ENCODE data around the gene RAC2. TPM values are rescaled to one million over a fixed set of nuclear protein-coding genes. Genes with fewer than 3 reads are reported as not detected.

Gene RAC2
- total RNA-seq, 1 experiment from 2014 or later, result 90.5 TPM

DNA sequence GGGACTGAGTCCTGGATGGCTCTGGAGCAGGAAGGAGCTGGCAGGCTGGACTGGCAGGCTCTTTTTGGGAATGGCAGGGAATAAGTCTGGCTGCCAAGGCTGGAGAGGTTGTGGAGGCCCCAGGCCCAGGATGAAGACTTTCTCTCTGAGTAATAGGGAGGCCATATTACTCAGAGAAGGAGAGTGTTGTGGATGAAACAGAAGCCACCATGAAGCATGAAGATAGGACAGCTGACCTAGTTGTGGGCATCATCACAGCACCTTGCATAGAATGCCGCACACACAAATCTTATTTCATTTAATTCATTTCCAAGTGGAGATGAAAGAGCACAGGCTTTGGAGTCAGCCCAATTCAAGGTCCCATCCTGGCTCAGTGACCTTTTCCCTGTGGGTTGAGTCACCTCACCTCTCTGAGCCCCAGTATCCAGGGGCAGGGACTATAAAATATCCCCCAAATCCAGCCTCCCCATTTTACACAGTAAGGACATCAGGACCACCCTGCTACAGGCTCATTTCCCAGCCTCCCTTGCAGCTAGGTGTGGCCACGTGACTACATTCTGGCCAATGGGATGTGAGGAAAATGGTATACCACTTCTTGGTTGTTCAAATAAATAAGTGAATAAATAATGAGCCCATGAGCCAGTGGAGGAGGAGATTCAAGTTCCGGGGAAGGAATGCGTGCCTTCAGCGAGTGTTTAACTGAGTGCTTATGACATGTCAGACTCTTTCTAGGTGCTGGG, 47.7 kb upstream of the RAC2 start:
- H2AFZ ChIP-seq, result no peak overlapping the region
- H3K27me3 ChIP-seq (ENCODE audit: insufficient read depth, low read depth), result 0 out of 2 replicates have a peak, but pooled peaks cover 4% of the 10 kb centered on the region
- H3K27ac ChIP-seq, result no peak overlapping the region
- no peaks in the 10 kb centered on the region for H4K20me1 ChIP-seq (ENCODE audit: insufficient read depth)
- DNase-seq, result no peak
- no peaks in the 10 kb centered on the region for H3F3A ChIP-seq (ENCODE audit: insufficient read depth, low read depth)
- no peak overlapping the region for H3K4me3 ChIP-seq
- no peaks in the 10 kb centered on the region for H3K9me2 ChIP-seq (ENCODE audit: insufficient read depth)
- no peak for TF ChIP-seq EZH2 (IDR thresholded peaks at IDR 0.05; ENCODE audit: low read depth)
- TF ChIP-seq, protein P1, sequence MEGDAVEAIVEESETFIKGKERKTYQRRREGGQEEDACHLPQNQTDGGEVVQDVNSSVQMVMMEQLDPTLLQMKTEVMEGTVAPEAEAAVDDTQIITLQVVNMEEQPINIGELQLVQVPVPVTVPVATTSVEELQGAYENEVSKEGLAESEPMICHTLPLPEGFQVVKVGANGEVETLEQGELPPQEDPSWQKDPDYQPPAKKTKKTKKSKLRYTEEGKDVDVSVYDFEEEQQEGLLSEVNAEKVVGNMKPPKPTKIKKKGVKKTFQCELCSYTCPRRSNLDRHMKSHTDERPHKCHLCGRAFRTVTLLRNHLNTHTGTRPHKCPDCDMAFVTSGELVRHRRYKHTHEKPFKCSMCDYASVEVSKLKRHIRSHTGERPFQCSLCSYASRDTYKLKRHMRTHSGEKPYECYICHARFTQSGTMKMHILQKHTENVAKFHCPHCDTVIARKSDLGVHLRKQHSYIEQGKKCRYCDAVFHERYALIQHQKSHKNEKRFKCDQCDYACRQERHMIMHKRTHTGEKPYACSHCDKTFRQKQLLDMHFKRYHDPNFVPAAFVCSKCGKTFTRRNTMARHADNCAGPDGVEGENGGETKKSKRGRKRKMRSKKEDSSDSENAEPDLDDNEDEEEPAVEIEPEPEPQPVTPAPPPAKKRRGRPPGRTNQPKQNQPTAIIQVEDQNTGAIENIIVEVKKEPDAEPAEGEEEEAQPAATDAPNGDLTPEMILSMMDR (conservative IDR thresholded peaks at IDR 0.05), result no peak
- H3K9me3 ChIP-seq (ENCODE audit: insufficient read depth, low read depth), result no peaks in the 10 kb centered on the region
- CTCF ChIA-PET, result no interaction called here
- 0 out of 2 replicates have a peak, but pooled peaks cover 6% of the 10 kb centered on the region for H3K4me1 ChIP-seq (replicated peaks; ENCODE audit: insufficient read depth)
- no peaks in the 10 kb centered on the region for H3K36me3 ChIP-seq (ENCODE audit: low read depth)
- no peak overlapping the region for H3K4me2 ChIP-seq
- no TSS peak for BruUV-seq (replicated peaks)
- POLR2A ChIA-PET (ENCODE audit: unreplicated experiment), result interaction anchor here (0.5 kb wide), 1 partner anchor 596 kb away, joined by 4 read pairs; no protein-coding TSS in a partner anchor
- no peaks in the 10 kb centered on the region for H3K79me2 ChIP-seq (ENCODE audit: low read depth)
- intact Hi-C loops (cut with micrococcal nuclease; ENCODE audit: unreplicated experiment), result no loop called here

GRCh38 chr22:37290737-37291136, 46.7 kb upstream of the RAC2 start:
- Histone ChIP-seq H3K27me3 (ENCODE audit: insufficient read depth, low read depth) (peaks cover 14% of the 10 kb centered on the region; the same call in 1 of the 2 replicates), H4K20me1 (ENCODE audit: insufficient read depth) (no peaks in the 10 kb centered on the region), H2AFZ (no peak overlapping the region), H3K4me3 (no peak overlapping the region), H3K4me2 (no peak overlapping the region), H3K9me2 (ENCODE audit: insufficient read depth) (no peaks in the 10 kb centered on the region), H3K27ac (no peak overlapping the region), H3K79me2 (ENCODE audit: low read depth) (no peaks in the 10 kb centered on the region), H3F3A (ENCODE audit: insufficient read depth, low read depth) (no peaks in the 10 kb centered on the region), H3K36me3 (ENCODE audit: low read depth) (no peaks in the 10 kb centered on the region), H3K4me1 (replicated peaks; ENCODE audit: insufficient read depth) (0 out of 2 replicates have a peak, but pooled peaks cover 6% of the 10 kb centered on the region), H3K9me3 (ENCODE audit: insufficient read depth, low read depth) (no peaks in the 10 kb centered on the region)
- TF ChIP-seq EZH2 (IDR thresholded peaks at IDR 0.05; ENCODE audit: low read depth), result no peak
- TF ChIP-seq, protein P1 (conservative IDR thresholded peaks at IDR 0.05), result no peak
- intact Hi-C loops (cut with micrococcal nuclease; ENCODE audit: unreplicated experiment), result no loop called here
- no TSS peak for BruUV-seq (replicated peaks)
- POLR2A ChIA-PET (ENCODE audit: unreplicated experiment), result interaction anchor here (0.5 kb wide), 1 partner anchor 597 kb away, joined by 4 read pairs; no protein-coding TSS in a partner anchor
- CTCF ChIA-PET, result no interaction called here
- DNase-seq, result no peak

- TF ChIP-seq, protein P1 (conservative IDR thresholded peaks at IDR 0.05), result no peak
- TF ChIP-seq EZH2 (IDR thresholded peaks at IDR 0.05; ENCODE audit: low read depth), result no peak
- no peak for DNase-seq
- no peaks in the 10 kb centered on the region for H3K4me1 ChIP-seq (replicated peaks; ENCODE audit: insufficient read depth)
- no peaks in the 10 kb centered on the region for H3K79me2 ChIP-seq (ENCODE audit: low read depth)
- POLR2A ChIA-PET (ENCODE audit: unreplicated experiment), result no interaction called here
- no TSS peak for BruUV-seq (replicated peaks)
- H3K4me2 ChIP-seq, result no peak overlapping the region
- H3K36me3 ChIP-seq (ENCODE audit: low read depth), result no peaks in the 10 kb centered on the region
- H3K4me3 ChIP-seq, result no peak overlapping the region
- CTCF ChIA-PET, result interaction anchor here (0.6 kb wide), 1 partner anchor 46 kb away, joined by 3 read pairs; no protein-coding TSS in a partner anchor
- H3K9me2 ChIP-seq (ENCODE audit: insufficient read depth), result no peaks in the 10 kb centered on the region
- H2AFZ ChIP-seq, result no peak overlapping the region
- no peaks in the 10 kb centered on the region for H3F3A ChIP-seq (ENCODE audit: insufficient read depth, low read depth)
- H3K27ac ChIP-seq, result no peak overlapping the region
- H3K27me3 ChIP-seq (ENCODE audit: insufficient read depth, low read depth), result peaks cover 16% of the 10 kb centered on the region; the same call in 1 of the 2 replicates
- H4K20me1 ChIP-seq (ENCODE audit: insufficient read depth), result no peaks in the 10 kb centered on the region
- no peaks in the 10 kb centered on the region for H3K9me3 ChIP-seq (ENCODE audit: insufficient read depth, low read depth)
- intact Hi-C loops (cut with micrococcal nuclease; ENCODE audit: unreplicated experiment), result no loop called here
These were observed 45.2 kb upstream of the RAC2 start for GRCh38 chr22:37289156-37289735.
